ENCODE data around the gene CYB5B. TPM values are rescaled to one million over a fixed set of nuclear protein-coding genes. Genes with fewer than 3 reads are reported as not detected.

Gene CYB5B
- total RNA-seq, 1 experiment from 2014 or later: 128 TPM

Other genes starting within 250 kb of the CYB5B start
- 15.1 and 22.4 TPM in 2 replicates for gene SNTB2, start 237.5 kb upstream of the CYB5B start, total RNA-seq (2014; rRNA removed; shearing (Covaris generic))
- gene VPS4A, start 113.3 kb upstream of the CYB5B start, total RNA-seq (2014; rRNA removed; shearing (Covaris generic)): 20.9 and 23.2 TPM in 2 replicates
- gene PDF, start 94.0 kb upstream of the CYB5B start, total RNA-seq (2014; rRNA removed; shearing (Covaris generic)): 36.9 and 38.5 TPM in 2 replicates
- 28.8 and 30.8 TPM in 2 replicates for gene COG8, start 85.1 kb upstream of the CYB5B start, total RNA-seq (2014; rRNA removed; shearing (Covaris generic))
- gene NIP7, start 84.8 kb upstream of the CYB5B start, total RNA-seq (2014; rRNA removed; shearing (Covaris generic)): 28.9 and 44.9 TPM in 2 replicates
- gene TMED6, start 72.8 kb upstream of the CYB5B start, total RNA-seq (2014; rRNA removed; shearing (Covaris generic)): not detected in 2 replicates
- 6.9 and 7.8 TPM in 2 replicates for gene TERF2, start 38.6 kb upstream of the CYB5B start, total RNA-seq (2014; rRNA removed; shearing (Covaris generic))
- 1.9 and 5.1 TPM in 2 replicates for gene NFAT5, start 141.3 kb downstream of the CYB5B start, total RNA-seq (2014; rRNA removed; shearing (Covaris generic))